A673 (cell line): Measurements from ENCODE around the gene KCMF1.

Experiments used
- EZH2 ChIP-seq: fragments of 200-600 bp; sonication (generic); IDR thresholded peaks from 2 replicates; pipeline ENCODE4 v1.6.1; 2017; ENCODE audit warnings: borderline replicate concordance, low read depth, mild to moderate bottlenecking, mixed read lengths, antibody characterized with exemption, low read length; ENCODE audit not compliant: poor library complexity, severe bottlenecking
- TF ChIP-seq, protein P1 (sequence below): fragments of 300-800, 200-600 bp; sonication (generic); conservative IDR thresholded peaks from 2 replicates; pipeline ENCODE4 v1.5.1; 2017; ENCODE audit warnings: low read depth, mild to moderate bottlenecking, antibody characterized with exemption, low read length, moderate library complexity, mixed read lengths

DNA sequence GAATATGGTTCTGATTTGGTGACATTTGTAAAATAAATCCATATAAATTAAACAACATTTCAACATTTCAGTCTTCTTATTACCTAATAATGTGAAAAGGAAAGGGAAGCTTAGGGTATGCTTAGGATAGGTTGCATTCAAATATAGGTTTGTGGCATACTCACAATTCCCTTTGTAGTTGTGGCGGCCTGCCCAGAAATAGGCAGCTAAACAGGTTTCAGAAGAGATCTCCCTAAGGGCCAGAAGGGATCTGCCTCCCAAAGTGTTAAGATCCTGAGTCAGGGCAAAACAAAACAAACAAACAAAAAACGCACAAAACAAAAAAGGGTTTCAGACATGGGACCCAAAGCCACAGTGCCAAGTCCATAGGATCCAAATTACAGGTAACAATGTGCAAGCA, 120.9 kb downstream of the KCMF1 start:
- TF ChIP-seq EZH2: no peak
- TF ChIP-seq, protein P1, sequence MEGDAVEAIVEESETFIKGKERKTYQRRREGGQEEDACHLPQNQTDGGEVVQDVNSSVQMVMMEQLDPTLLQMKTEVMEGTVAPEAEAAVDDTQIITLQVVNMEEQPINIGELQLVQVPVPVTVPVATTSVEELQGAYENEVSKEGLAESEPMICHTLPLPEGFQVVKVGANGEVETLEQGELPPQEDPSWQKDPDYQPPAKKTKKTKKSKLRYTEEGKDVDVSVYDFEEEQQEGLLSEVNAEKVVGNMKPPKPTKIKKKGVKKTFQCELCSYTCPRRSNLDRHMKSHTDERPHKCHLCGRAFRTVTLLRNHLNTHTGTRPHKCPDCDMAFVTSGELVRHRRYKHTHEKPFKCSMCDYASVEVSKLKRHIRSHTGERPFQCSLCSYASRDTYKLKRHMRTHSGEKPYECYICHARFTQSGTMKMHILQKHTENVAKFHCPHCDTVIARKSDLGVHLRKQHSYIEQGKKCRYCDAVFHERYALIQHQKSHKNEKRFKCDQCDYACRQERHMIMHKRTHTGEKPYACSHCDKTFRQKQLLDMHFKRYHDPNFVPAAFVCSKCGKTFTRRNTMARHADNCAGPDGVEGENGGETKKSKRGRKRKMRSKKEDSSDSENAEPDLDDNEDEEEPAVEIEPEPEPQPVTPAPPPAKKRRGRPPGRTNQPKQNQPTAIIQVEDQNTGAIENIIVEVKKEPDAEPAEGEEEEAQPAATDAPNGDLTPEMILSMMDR: no peak
